Motor neuron (in vitro differentiated cells): Measurements from ENCODE around the gene PRAMEF14. TPM values are rescaled to one million over a fixed set of nuclear protein-coding genes. Genes with fewer than 3 reads are reported as not detected.
A peak's percentile ranks its signal among the peaks of the same experiment; 100 is the strongest.
"Not testable (repeated sequence)": the region's sequence is repeated elsewhere in the genome, so short reads cannot be mapped to it uniquely, and the experiment has no call there.

ENCODE experiments used
- ATAC-seq, 8 experiments: fragments of 200-7000 bp; cut with Tn5 transposase; replicated peaks in 6 of 8; 2 replicates each; pipeline ENCODE4 v1.8.0; 2021; ENCODE audit warnings: mild to moderate bottlenecking in 8 of 8, moderate library complexity in 8 of 8
- H3K27ac ChIP-seq, 2 donors: fragments of 250-450 bp; sonication (Bioruptor Pico); 2 replicates each; pipeline ENCODE4 v1.9.0; 2021; ENCODE audit warnings: antibody characterized with exemption in 2 of 2, mild to moderate bottlenecking in 2 of 2, moderate library complexity in 1 of 2
- H3K4me1 ChIP-seq, 2 donors: fragments of 250-450 bp; sonication (Bioruptor Pico); replicated peaks in 1 of 2; 2 replicates each; pipeline ENCODE4 v1.6.1; 2021; ENCODE audit warnings: antibody characterized with exemption in 2 of 2, mild to moderate bottlenecking in 2 of 2, moderate library complexity in 1 of 2
- H3K4me3 ChIP-seq, 5 donors: fragments of 250-450 bp; sonication (Bioruptor Pico); 2 replicates each; pipeline ENCODE4 v1.9.0; 2021; ENCODE audit warnings: antibody characterized with exemption in 5 of 5, mild to moderate bottlenecking in 5 of 5, moderate library complexity in 4 of 5
- WGBS, 10 experiments: fragments of 450-650 bp; shearing (Covaris generic); methylation state at CpG; one replicate each; pipeline ENCODE4 v1.0.0; 2022; 5-methylcytosine and 5-hydroxymethylcytosine counted together
- in situ Hi-C, 9 experiments: fragments of 400-800 bp; cut with MboI; loops; one replicate each; pipeline ENCODE4 v1.15.0; 2021; ENCODE audit warnings: low sequenced_read_pairs in 9 of 9, low pct_unique_long_range_greater_than_20kb in 2 of 9; ENCODE audit not compliant: unreplicated experiment in 9 of 9
- total RNA-seq, 8 experiments: library from RNA; unstranded; fragments of 300-600 nt; gene quantifications; 2 replicates each; pipeline versions ENCODE4 v1.2.3 to v1.2.4, GENCODE V29; 2022

Gene PRAMEF14, protein sequence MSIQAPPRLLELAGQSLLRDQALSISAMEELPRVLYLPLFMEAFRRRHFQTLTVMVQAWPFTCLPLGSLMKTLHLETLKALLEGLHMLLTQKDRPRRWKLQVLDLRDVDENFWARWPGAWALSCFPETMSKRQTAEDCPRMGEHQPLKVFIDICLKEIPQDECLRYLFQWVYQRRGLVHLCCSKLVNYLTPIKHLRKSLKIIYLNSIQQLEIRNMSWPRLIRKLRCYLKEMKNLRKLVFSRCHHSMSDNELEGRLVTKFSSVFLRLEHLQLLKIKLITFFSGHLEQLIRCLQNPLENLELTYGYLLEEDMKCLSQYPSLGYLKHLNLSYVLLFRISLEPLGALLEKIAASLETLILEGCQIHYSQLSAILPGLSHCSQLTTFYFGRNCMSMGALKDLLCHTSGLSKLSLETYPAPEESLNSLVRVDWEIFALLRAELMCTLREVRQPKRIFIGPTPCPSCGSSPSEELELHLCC
- total RNA-seq = 1 to 10 TPM in 1 of 8 experiments, under 1 TPM in 1, not detected in 6; 0.33 to 1.0 TPM

DNA sequence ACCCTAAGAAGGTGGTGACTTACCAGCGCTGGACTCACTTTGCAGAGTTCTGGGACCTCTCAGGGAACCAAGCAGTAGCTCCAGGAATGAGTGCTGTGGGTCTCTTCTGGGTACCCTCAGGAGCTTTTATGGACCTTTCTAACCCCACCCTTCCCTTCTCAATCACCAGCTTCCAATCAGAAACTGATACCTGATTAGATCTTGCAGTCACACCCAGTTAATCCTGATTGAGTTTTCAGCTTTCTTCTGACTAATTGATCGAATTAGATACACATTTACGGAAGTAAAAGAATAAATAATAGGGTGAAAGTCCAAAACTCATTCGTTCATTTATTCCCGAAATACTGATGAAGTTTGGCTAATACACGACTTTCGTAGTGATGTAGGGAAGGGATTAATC lies at the start of gene PRAMEF14:
PRAMEF14 (minus strand) TSS at position 101 of the 400 bp plus-strand sequence. CDS start 1,820 bp downstream, outside the sequence.
- in situ Hi-C loops, H3K27ac ChIP-seq, H3K4me3 ChIP-seq, ATAC-seq, H3K4me1 ChIP-seq: not testable (repeated sequence)
- WGBS, 10 experiments = no CpG with 5 or more reads among the region's 7 CpGs

- H3K4me3 ChIP-seq, H3K27ac ChIP-seq, ATAC-seq, H3K4me1 ChIP-seq, in situ Hi-C loops: not testable (repeated sequence)
- WGBS, 10 experiments = 61 to 93% (median 79%) methylated on average over 1 to 7 of the region's 22 CpGs; no CpG with 5 or more reads in 6 of the 10 experiments
These were observed 48.4 kb upstream of the PRAMEF14 start for GRCh38 chr1:13395311-13395710.

- H3K4me3 ChIP-seq, H3K27ac ChIP-seq, ATAC-seq, H3K4me1 ChIP-seq, in situ Hi-C loops: not testable (repeated sequence)
- WGBS, 10 experiments = 73% methylated on average over 3 of the region's 32 CpGs; no CpG with 5 or more reads in 9 of the 10 experiments
These were observed 47.8 kb upstream of the PRAMEF14 start for GRCh38 chr1:13394761-13395160.

- H3K27ac ChIP-seq, H3K4me3 ChIP-seq, in situ Hi-C loops, ATAC-seq, H3K4me1 ChIP-seq: not testable (repeated sequence)
- WGBS, 10 experiments = 0 to 43% (median 23%) methylated on average over 1 to 6 of the region's 7 CpGs; no CpG with 5 or more reads in 2 of the 10 experiments
These were observed 46.1 kb upstream of the PRAMEF14 start for GRCh38 chr1:13393004-13393403.

GRCh38 chr1:13389332-13389731 lies 42.4 kb upstream of the PRAMEF14 start, which contains the start of gene PRAMEF17:
Gene PRAMEF17, plus strand, starts transcription at chr1:13389632. Its CDS starts 26 bp downstream, at chr1:13389658.
- H3K4me3 ChIP-seq, ATAC-seq, in situ Hi-C loops, H3K27ac ChIP-seq, H3K4me1 ChIP-seq: not testable (repeated sequence)

GRCh38 chr1:13380380-13380779 lies 33.4 kb upstream of the PRAMEF14 start:
- H3K27ac ChIP-seq, H3K4me1 ChIP-seq, in situ Hi-C loops, ATAC-seq, H3K4me3 ChIP-seq: not testable (repeated sequence)
- 80 to 100% (median 90%) methylated on average over 1 to 2 of the region's 3 CpGs; no CpG with 5 or more reads in 7 of the 10 experiments for WGBS, 10 experiments

- H3K27ac ChIP-seq, H3K4me1 ChIP-seq, H3K4me3 ChIP-seq, in situ Hi-C loops, ATAC-seq: not testable (repeated sequence)
- WGBS, 10 experiments = 43 to 83% (median 73%) methylated on average over 2 to 3 of the region's 3 CpGs; no CpG with 5 or more reads in 5 of the 10 experiments
These were observed 32.0 kb upstream of the PRAMEF14 start for GRCh38 chr1:13378983-13379382.

- WGBS, 10 experiments = 69 to 100% (median 82%) methylated on average over 2 to 3 of the region's 4 CpGs; no CpG with 5 or more reads in 5 of the 10 experiments
- H3K27ac ChIP-seq, ATAC-seq, H3K4me1 ChIP-seq, H3K4me3 ChIP-seq, in situ Hi-C loops: not testable (repeated sequence)
These were observed 21.6 kb upstream of the PRAMEF14 start for GRCh38 chr1:13368544-13368943.

DNA sequence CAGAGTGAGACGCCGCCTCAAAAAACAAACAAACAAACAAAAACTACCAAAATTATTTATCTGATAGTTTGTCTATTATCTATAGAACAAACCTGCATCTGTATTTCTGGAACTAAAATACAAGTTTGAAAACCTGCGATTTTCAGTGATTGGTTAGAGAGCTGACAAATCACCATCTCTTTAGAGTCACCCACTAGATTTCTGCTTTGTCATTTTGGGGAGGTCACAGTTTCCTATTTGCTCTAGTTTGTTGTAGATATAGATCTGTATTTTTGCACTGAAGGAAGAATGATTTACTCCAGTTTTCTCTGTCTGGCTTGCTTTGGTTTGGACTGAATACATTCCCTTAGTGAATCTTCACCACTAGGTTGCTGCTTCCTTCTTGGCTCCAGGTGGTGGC lies 19.6 kb upstream of the PRAMEF14 start:
- ATAC-seq, H3K4me3 ChIP-seq, in situ Hi-C loops, H3K4me1 ChIP-seq, H3K27ac ChIP-seq: not testable (repeated sequence)
- WGBS, 10 experiments = 38 to 100% (median 71%) methylated on average over 1 to 3 of the region's 3 CpGs; no CpG with 5 or more reads in 5 of the 10 experiments

DNA sequence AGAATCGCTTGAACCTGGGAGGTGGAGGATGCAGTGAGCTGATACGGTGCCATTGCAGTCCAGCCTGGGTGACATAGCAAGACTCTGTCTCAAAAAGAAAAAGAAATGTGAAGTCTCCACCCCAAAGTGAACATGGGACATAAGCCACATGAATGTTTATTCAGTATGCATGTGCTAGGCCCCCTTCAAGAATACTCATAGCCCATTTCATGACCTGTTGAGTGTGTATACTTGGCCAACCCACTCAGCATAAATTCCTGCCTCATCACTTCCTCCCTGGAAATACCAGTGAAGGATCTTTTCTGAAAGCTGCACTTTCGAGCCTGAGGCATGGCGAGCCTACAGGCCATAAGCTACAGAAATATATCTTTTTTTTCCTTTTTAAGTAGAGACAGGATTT lies 18.0 kb upstream of the PRAMEF14 start:
- ATAC-seq, H3K4me1 ChIP-seq, H3K4me3 ChIP-seq, in situ Hi-C loops, H3K27ac ChIP-seq: not testable (repeated sequence)
- WGBS, 10 experiments = 80% methylated on average over 1 of the region's 4 CpGs; no CpG with 5 or more reads in 9 of the 10 experiments

- WGBS, 10 experiments = no CpG with 5 or more reads among the region's 7 CpGs
- ATAC-seq, H3K4me3 ChIP-seq, H3K4me1 ChIP-seq, in situ Hi-C loops, H3K27ac ChIP-seq: not testable (repeated sequence)
These were observed 15.4 kb upstream of the PRAMEF14 start for GRCh38 chr1:13362364-13362763.

GRCh38 chr1:13356774-13357173 lies 9.8 kb upstream of the PRAMEF14 start:
- H3K4me1 ChIP-seq, in situ Hi-C loops, ATAC-seq: not testable (repeated sequence)

GRCh38 chr1:13354475-13354874 lies 7.5 kb upstream of the PRAMEF14 start:
- WGBS, 10 experiments = no CpG with 5 or more reads among the region's 9 CpGs
- H3K4me3 ChIP-seq, H3K4me1 ChIP-seq, in situ Hi-C loops, H3K27ac ChIP-seq: not testable (repeated sequence)
- ATAC-seq = peak in 1 of 8 experiments; percentile 39

More at GRCh38 chr1:13356774-13357173, 9.8 kb upstream of the PRAMEF14 start:
- 0 to 27% (median 3%) methylated on average over 1 to 4 of the region's 5 CpGs; no CpG with 5 or more reads in 7 of the 10 experiments for WGBS, 10 experiments
- not testable (repeated sequence) for H3K4me3 ChIP-seq, H3K27ac ChIP-seq
